K562 (cell line): Measurements from ENCODE around the gene HIPK1. TPM values are rescaled to one million over a fixed set of nuclear protein-coding genes. Genes with fewer than 3 reads are reported as not detected.
A peak's percentile ranks its signal among the peaks of the same experiment; 100 is the strongest.

Experiments
- ATAC-seq: fragments of 200-7000 bp; cut with Tn5 transposase; 3 replicates; pipeline ENCODE4 v1.9.1; 2020; ENCODE audit warnings: moderate library complexity
- BruUV-seq: library from RNA; stranded (reverse); fragments of 400-500 nt; replicated peaks from 2 replicates; lab custom pipeline; 2021; lab: Mats Ljungman, UMichigan
- CTCF ChIA-PET: fragments of 300-600 bp; formaldehyde crosslinking; extraction: SDS; loops from one replicate; lab custom pipeline; 2021; ENCODE audit warnings: low intra/inter-chr PET ratio; lab: Yijun Ruan, JAX
- POLR2A ChIA-PET: fragments of 300-600, 350-650 bp; sonication (Branson Sonifier 250); formaldehyde crosslinking; extraction: SDS; loops from one replicate; lab custom pipeline; 2021; ENCODE audit warnings: antibody characterized with exemption, inconsistent platforms; lab: Yijun Ruan, JAX
- DNase-seq, 4 experiments: peaks; one replicate each; pipeline versions ENCODE4 v3.0.0 to v3.0.0-alpha.2; 2011 to 2018; ENCODE audit warnings: low spot score in 3 of 4, mixed read lengths in 3 of 4; ENCODE audit errors: extremely low read depth in 1 of 4
- FAIRE-seq: peaks from 2 replicates; lab custom pipeline; 2011; peaks lifted over from hg19 to GRCh38; lab: Jason Lieb, UNC
- H2AFZ ChIP-seq: 2 replicates; pipeline ENCODE4 v1.6.0; 2011; ENCODE audit warnings: low read depth, low read length, control low read depth, inconsistent platforms
- H3K27ac ChIP-seq: fragments of 200-600 bp; 3 replicates; pipeline ENCODE4 v1.8.0; 2011; ENCODE audit warnings: low read depth, mild to moderate bottlenecking, control low read depth, inconsistent platforms, low read length, moderate library complexity, mixed read lengths; ENCODE audit errors: extremely low read depth
- H3K27me3 ChIP-seq, 2 experiments: fragments of 300-600 bp in 1 of 2; 2 replicates in 1 of 2; 3 replicates in 1 of 2; pipeline versions ENCODE4 v1.6.0 to v1.8.0; 2011; ENCODE audit warnings: inconsistent platforms in 2 of 2, low read length in 2 of 2, mild to moderate bottlenecking in 1 of 2, mixed read lengths in 1 of 2, moderate library complexity in 1 of 2; ENCODE audit not compliant: control insufficient read depth in 2 of 2, insufficient read depth in 2 of 2
- H3K36me3 ChIP-seq: fragments of 300-600 bp; 3 replicates; pipeline ENCODE4 v1.8.0; 2011; ENCODE audit warnings: mild to moderate bottlenecking, low read length, inconsistent platforms; ENCODE audit not compliant: control insufficient read depth, insufficient read depth
- H3K4me1 ChIP-seq, 2 experiments: fragments of 200-600 bp in 1 of 2; replicated peaks in 1 of 2; 2 replicates in 1 of 2; 3 replicates in 1 of 2; pipeline versions ENCODE4 v1.5.1 to v1.8.0; 2011; ENCODE audit warnings: inconsistent platforms in 2 of 2, low read length in 2 of 2, mild to moderate bottlenecking in 1 of 2, mixed read lengths in 1 of 2, moderate library complexity in 1 of 2; ENCODE audit not compliant: control insufficient read depth in 2 of 2, insufficient read depth in 2 of 2
- H3K4me2 ChIP-seq: 2 replicates; pipeline ENCODE4 v1.6.1; 2011; ENCODE audit warnings: low read length, control low read depth, inconsistent platforms, mixed read lengths; ENCODE audit not compliant: insufficient read depth
- H3K4me3 ChIP-seq: fragments of 200-600 bp; sonication (generic), shearing (Covaris generic); 2 replicates; pipeline ENCODE4 v1.5.1; 2016; ENCODE audit warnings: control low read depth, inconsistent platforms
- H3K79me2 ChIP-seq: fragments of 200-600 bp; 3 replicates; pipeline ENCODE4 v1.8.0; 2011; ENCODE audit warnings: low read length, inconsistent platforms; ENCODE audit not compliant: control insufficient read depth, insufficient read depth
- H3K9ac ChIP-seq, 2 experiments: 2 replicates each; pipeline versions ENCODE4 v1.6.0 to v1.6.1; 2011; ENCODE audit warnings: low read depth in 2 of 2, low read length in 2 of 2, control low read depth in 1 of 2, inconsistent platforms in 1 of 2, mild to moderate bottlenecking in 1 of 2, mixed read lengths in 1 of 2; ENCODE audit not compliant: insufficient read depth in 1 of 2
- H3K9me1 ChIP-seq: one replicate; pipeline ENCODE4 v1.6.0; 2011; ENCODE audit warnings: inconsistent platforms, mild to moderate bottlenecking, low read length, moderate library complexity; ENCODE audit not compliant: control insufficient read depth, insufficient read depth
- H3K9me3 ChIP-seq: replicated peaks from 2 replicates; pipeline ENCODE4 v1.5.1; 2011; ENCODE audit warnings: low read depth, low read length, inconsistent platforms; ENCODE audit not compliant: control insufficient read depth, insufficient read depth
- H4K20me1 ChIP-seq: replicated peaks from 2 replicates; pipeline ENCODE4 v1.6.1; 2011; ENCODE audit warnings: low read length, inconsistent platforms, mixed read lengths; ENCODE audit not compliant: control insufficient read depth, insufficient read depth
- NFRKB ChIP-seq: fragments of 450-650 bp; IDR thresholded peaks from 2 replicates; pipeline ENCODE4 v1.6.1; 2016; ENCODE audit warnings: low read depth
- SP1 ChIP-seq: sonication (generic); formaldehyde crosslinking; IDR thresholded peaks from 2 replicates; pipeline ENCODE4 v1.8.1; 2022; ENCODE audit warnings: mild to moderate bottlenecking, missing genetic modification reagents
- WGBS: fragments of 100-300 bp; shearing (Covaris generic); methylation state at CpG from one replicate; pipeline ENCODE4 v1.1.6; 2016; ENCODE audit warnings: low coverage, mixed read lengths; ENCODE audit not compliant: insufficient coverage; ENCODE audit errors: missing lambda C conversion rate; 5-methylcytosine and 5-hydroxymethylcytosine counted together
- in situ Hi-C: fragments of 300-500 bp; cut with MboI; formaldehyde crosslinking; loops from 4 replicates; pipeline ENCODE4 v1.15.0; 2018; ENCODE audit warnings: inconsistent platforms, mixed read lengths
- intact Hi-C: fragments of 100-400 bp; cut with micrococcal nuclease; formaldehyde crosslinking; loops from 2 replicates; pipeline ENCODE4 v1.14.2; 2022
- polyA plus RNA-seq, 8 experiments: library from polyadenylated mRNA; depleted of rRNA in 4 of 8; stranded (reverse) in 5 of 8; unstranded in 3 of 8; fragments of >200 nt; fragmentation: Nextera tagmentation in 2 of 8; fragmentation: Illumina TruSeq in 1 of 8; extraction: Ambion mirVana in 2 of 8; extraction: Trizol in 1 of 8; gene quantifications; 2 replicates each; pipeline versions ENCODE4 v1.2.1 to v1.2.3, GENCODE V29; 2011 to 2014; ENCODE audit warnings: inconsistent platforms in 1 of 8, missing spikeins in 1 of 8
- total RNA-seq, 7 experiments: library from RNA; depleted of rRNA in 6 of 7; stranded (reverse); fragments of >200 nt in 6 of 7; fragmentation: Illumina TruSeq in 2 of 7; extraction: Trizol in 2 of 7; gene quantifications; 2 replicates each; pipeline versions ENCODE4 v1.2.1 to v1.2.3, GENCODE V29; 2011 to 2021; ENCODE audit warnings: low replicate concordance in 1 of 7

Gene HIPK1
- total and polyA plus RNA-seq, 9 of the 15 experiments (the other 6 are each of a cell fraction or from before 2014, with no cell fraction given): 10.0 to 57.9 (median 29.6) TPM

DNA sequence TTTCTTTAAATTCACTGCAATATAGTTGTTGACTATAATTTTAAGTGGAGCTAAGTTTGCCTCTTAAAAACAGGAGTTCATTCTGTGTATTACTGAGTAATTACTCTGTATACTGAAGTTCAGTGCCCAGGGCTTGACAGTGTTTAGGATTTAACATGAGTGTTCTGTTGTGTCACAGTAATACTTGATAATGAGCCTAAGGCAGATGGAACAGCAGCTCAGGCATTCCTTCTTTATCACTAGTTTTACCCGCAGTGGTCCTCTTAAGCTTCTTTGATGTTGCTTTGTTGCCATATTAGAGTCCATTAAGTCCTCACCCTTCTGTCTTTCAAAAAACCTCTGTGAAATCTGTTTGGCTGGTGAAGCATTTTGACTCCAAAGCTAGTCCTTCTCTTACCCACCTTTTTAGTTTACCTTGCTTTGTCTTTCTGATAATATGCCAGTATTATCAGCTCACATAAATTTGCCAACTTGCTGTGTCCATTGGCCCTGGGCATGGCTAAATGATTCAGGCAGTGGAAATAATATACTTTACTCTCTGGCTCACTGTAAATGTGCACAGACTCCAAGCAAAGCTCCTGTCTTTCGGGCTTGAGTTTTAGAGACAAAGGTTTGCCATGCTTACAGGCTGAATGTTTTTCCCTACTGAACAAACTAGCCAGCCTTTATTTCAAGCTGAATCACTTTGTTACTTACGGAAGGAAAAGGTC is 17.7 kb downstream of the HIPK1 start:
- BruUV-seq: no TSS peak
- TF ChIP-seq SP1 (CRISPR knock-in tag) (0 out of 2 replicates have a peak, but pooled peaks have one; percentile 0), NFRKB (no peak)
- 0 out of 4 replicates have a peak overlapping the region, but pooled peaks of 1 of the 2 experiments have one; percentile 0 for H3K9ac ChIP-seq
- no peaks in the 10 kb centered on the region for H3K9me3 ChIP-seq
- 0 out of 2 replicates have a peak overlapping the region, but pooled peaks have one; percentile 14 for H3K4me2 ChIP-seq
- peaks cover 11 to 27% of the 10 kb centered on the region in 2 experiments; a peak in 4 of 5 replicates for H3K4me1 ChIP-seq
- H4K20me1 ChIP-seq: no peaks in the 10 kb centered on the region
- DNase-seq: peak in 2 of 4 experiments; percentile 44 to 51
- peaks cover 94% of the 10 kb centered on the region for H3K79me2 ChIP-seq
- peak; percentile 64 for ATAC-seq
- peak overlapping the region; percentile 12; the same call in 2 of the 3 replicates for H3K27ac ChIP-seq
- intact Hi-C loops: loop anchor here (5.0 kb wide), 1 partner anchor 110 kb away; no protein-coding TSS in a partner anchor
- CTCF ChIA-PET: no interaction called here
- H3K27me3 ChIP-seq: no peaks in the 10 kb centered on the region
- 28% methylated on average over 3 of the region's 3 CpGs for WGBS
- POLR2A ChIA-PET: interaction anchor here (0.7 to 5.3 kb wide), 10 partner anchors 8 to 874 kb away, joined by 3 to 65 read pairs (median 4); partner anchors contain the start of genes HIPK1 and LRIG2
- H3K36me3 ChIP-seq: peaks cover 44% of the 10 kb centered on the region; the same call in 2 of the 3 replicates
- no peak overlapping the region for H3K4me3 ChIP-seq
- no peak overlapping the region for H2AFZ ChIP-seq
- in situ Hi-C loops: no loop called here
- H3K9me1 ChIP-seq: no peaks in the 10 kb centered on the region
- FAIRE-seq: peak; percentile 49
